ENCODE measurements around the gene HMSD.

The HMSD gene, protein sequence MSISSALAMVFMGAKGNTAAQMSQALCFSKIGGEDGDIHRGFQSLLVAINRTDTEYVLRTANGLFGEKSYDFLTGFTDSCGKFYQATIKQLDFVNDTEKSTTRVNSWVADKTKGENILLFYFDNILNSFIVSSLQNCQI

DNA sequence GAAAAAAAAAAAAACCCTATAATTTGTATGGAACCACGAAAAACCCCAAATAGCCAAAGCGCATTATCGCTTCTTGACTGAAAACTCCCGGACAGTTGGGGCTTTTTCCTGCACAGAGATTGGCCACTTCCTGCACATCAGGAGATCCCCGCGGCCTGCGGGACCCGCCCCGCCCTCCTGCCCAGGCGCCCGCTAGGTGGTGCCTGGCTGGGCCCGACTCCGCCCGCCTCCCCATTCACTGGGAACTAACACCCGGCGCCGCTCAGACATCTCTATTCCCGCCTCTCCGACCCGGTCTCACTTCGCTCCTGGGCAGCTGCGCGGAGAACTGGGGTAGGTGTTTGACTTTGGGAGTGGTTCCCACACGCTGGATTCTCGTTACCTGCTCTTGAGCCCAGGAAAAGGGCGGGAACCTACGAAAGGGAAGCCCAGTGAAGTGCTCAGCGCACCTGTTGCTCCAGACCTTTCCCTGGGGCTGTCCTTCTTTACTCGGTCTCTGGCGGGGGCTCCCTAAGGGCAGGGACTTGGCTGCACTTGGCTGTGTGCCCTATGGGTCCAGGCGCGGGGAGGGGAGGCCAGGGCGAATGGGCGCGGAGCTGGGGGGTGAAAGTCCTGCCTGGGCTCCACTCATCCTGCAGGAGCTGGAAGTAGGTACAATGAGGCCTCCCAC, at the start of gene HMSD:
Gene HMSD (plus strand): TSS at position 234 of the 670 bp plus-strand sequence. CDS start 4,155 bp downstream, outside the sequence.
- DNase-seq: peak; percentile 81
- Mint-ChIP-seq H3K9me3 (peaks cover 15% of the 10 kb centered on the region), H3K27me3 (ENCODE audit: low read depth, poor library complexity) (peaks cover 29% of the 10 kb centered on the region), H3K36me3 (ENCODE audit: low read depth) (no peaks in the 10 kb centered on the region), H3K4me3 (peak within 1 kb of the TSS; percentile 77), H3K4me1 (peaks cover 14% of the 10 kb centered on the region), H3K27ac (no peak within 1 kb of the TSS)
- peak; percentile 24 for TF ChIP-seq CTCF (IDR thresholded peaks at IDR 0.05)

DNA sequence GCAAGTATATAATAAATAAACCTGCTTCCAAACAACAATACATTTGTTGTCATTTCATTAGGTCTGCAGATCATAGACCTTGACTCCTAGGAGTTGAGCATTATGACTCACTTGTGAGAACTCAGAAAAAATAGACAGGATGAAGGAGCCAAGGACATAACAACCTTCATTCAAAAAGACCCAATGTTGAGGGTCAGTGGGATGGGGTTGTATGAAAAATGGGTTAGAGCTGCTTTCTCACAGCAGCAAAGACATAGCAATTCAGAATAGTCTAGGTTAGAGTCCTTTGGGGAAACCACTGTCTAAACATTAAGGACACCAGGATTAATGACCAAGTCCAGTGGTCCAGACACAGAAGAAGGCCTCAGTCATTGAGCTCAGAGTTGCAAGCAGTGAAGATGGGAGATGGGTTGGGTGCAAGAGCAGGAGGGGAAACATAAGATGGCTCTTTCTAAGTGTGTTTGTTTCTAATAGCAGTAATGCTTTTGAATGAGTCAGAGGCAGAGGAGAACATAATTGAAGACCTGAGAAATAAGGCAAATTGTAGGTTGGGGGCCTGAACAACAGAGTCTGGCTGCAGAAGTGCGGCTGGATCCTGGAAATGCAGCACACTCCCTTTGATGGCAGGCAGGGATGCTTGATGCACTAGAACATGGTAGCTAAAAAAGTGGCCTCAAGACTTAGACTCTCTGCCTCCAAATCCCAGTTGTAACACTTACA, 45.1 kb upstream of the HMSD start:
- H3K27ac Mint-ChIP-seq: no peak overlapping the region
- DNase-seq: no peak
- H3K4me1 Mint-ChIP-seq: peaks cover 30% of the 10 kb centered on the region
- H3K27me3 Mint-ChIP-seq (ENCODE audit: low read depth, poor library complexity): peaks cover 3% of the 10 kb centered on the region
- no peak for TF ChIP-seq CTCF (IDR thresholded peaks at IDR 0.05)
- H3K36me3 Mint-ChIP-seq (ENCODE audit: low read depth): no peaks in the 10 kb centered on the region
- H3K9me3 Mint-ChIP-seq: peaks cover 12% of the 10 kb centered on the region
- no peak overlapping the region for H3K4me3 Mint-ChIP-seq

DNA sequence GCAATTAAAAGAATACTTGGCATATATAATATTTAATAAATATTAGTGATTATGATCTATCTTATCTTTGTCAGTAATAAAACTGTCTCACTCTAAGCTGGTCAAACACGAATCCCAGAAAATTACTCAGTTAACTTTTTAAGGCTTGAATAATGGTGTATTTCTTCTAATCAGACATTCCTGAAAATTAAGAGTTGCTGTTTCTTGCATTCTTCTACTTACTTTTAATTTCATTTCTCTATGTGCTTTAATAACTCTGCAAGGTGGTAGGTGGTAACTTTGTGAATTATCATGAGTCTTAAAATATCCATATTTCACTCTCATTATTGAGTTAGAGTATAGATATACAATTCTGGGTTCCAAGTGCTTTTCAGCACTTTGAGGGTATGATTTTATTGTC, 44.4 kb upstream of the HMSD start:
- Mint-ChIP-seq H3K4me3 (no peak overlapping the region), H3K9me3 (peaks cover 12% of the 10 kb centered on the region), H3K27ac (no peak overlapping the region), H3K27me3 (ENCODE audit: low read depth, poor library complexity) (peaks cover 3% of the 10 kb centered on the region), H3K36me3 (ENCODE audit: low read depth) (no peaks in the 10 kb centered on the region), H3K4me1 (peaks cover 30% of the 10 kb centered on the region)
- no peak for DNase-seq
- no peak for TF ChIP-seq CTCF (IDR thresholded peaks at IDR 0.05)

GRCh38 chr18:63905361-63905760, 43.7 kb upstream of the HMSD start:
- Mint-ChIP-seq H3K27ac (no peak overlapping the region), H3K36me3 (ENCODE audit: low read depth) (no peaks in the 10 kb centered on the region), H3K4me1 (peaks cover 30% of the 10 kb centered on the region), H3K4me3 (no peak overlapping the region), H3K9me3 (peaks cover 10% of the 10 kb centered on the region), H3K27me3 (ENCODE audit: low read depth, poor library complexity) (peaks cover 3% of the 10 kb centered on the region)
- DNase-seq: no peak
- TF ChIP-seq CTCF (IDR thresholded peaks at IDR 0.05): no peak

GRCh38 chr18:63906056-63906455, 43.0 kb upstream of the HMSD start:
- Mint-ChIP-seq H3K27me3 (ENCODE audit: low read depth, poor library complexity) (peaks cover 3% of the 10 kb centered on the region), H3K9me3 (peaks cover 9% of the 10 kb centered on the region), H3K4me3 (no peak overlapping the region), H3K4me1 (peaks cover 30% of the 10 kb centered on the region), H3K27ac (no peak overlapping the region), H3K36me3 (ENCODE audit: low read depth) (no peaks in the 10 kb centered on the region)
- no peak for TF ChIP-seq CTCF (IDR thresholded peaks at IDR 0.05)
- DNase-seq: no peak
